Spleen (tissue), 11 donors: Measurements from ENCODE around the gene FHIT. TPM values are rescaled to one million over a fixed set of nuclear protein-coding genes. Genes with fewer than 3 reads are reported as not detected.

Experiments
- DNase-seq: peaks from one replicate; pipeline ENCODE4 v3.0.0-alpha.2; 2020
- H3K27ac ChIP-seq, 8 donors: fragments of 200-600 bp; sonication (generic) in 7 of 8; 1 replicate in 4 of 8; 2 replicates in 4 of 8; pipeline versions ENCODE4 v1.5.0 to v1.8.0; 2016 to 2021; ENCODE audit warnings: inconsistent platforms in 4 of 8, mild to moderate bottlenecking in 4 of 8, moderate library complexity in 1 of 8
- H3K27me3 ChIP-seq, 7 donors: fragments of 200-600 bp; sonication (generic) in 6 of 7; replicated peaks in 1 of 7; 1 replicate in 4 of 7; 2 replicates in 3 of 7; pipeline versions ENCODE4 v1.5.0 to v1.8.0; 2016 to 2021; ENCODE audit warnings: inconsistent platforms in 3 of 7, mild to moderate bottlenecking in 1 of 7
- H3K36me3 ChIP-seq, 6 donors: fragments of 200-600 bp; sonication (generic) in 5 of 6; 1 replicate in 4 of 6; 2 replicates in 2 of 6; pipeline versions ENCODE4 v1.5.0 to v1.8.0; 2016 to 2021; ENCODE audit warnings: inconsistent platforms in 2 of 6
- H3K4me1 ChIP-seq, 6 donors: fragments of 200-600 bp; sonication (generic) in 5 of 6; 1 replicate in 3 of 6; 2 replicates in 3 of 6; pipeline versions ENCODE4 v1.5.0 to v1.8.0; 2016 to 2021; ENCODE audit warnings: inconsistent platforms in 3 of 6
- H3K4me3 ChIP-seq, 8 donors: fragments of 200-600 bp; sonication (generic) in 7 of 8; 1 replicate in 4 of 8; 2 replicates in 4 of 8; pipeline versions ENCODE4 v1.5.0 to v1.8.0; 2016 to 2021; ENCODE audit warnings: inconsistent platforms in 4 of 8, mild to moderate bottlenecking in 4 of 8, moderate library complexity in 2 of 8
- H3K9me3 ChIP-seq, 8 donors: fragments of 200-600 bp; sonication (generic) in 7 of 8; 1 replicate in 4 of 8; 2 replicates in 4 of 8; pipeline versions ENCODE4 v1.5.0 to v1.8.0; 2016 to 2021; ENCODE audit warnings: inconsistent platforms in 4 of 8
- CTCF ChIP-seq, 11 experiments: fragments of 200-600 bp in 7 of 11; fragments of 450-650 bp in 4 of 11; sonication (generic) in 4 of 11; IDR thresholded peaks in 8 of 11; conservative IDR thresholded peaks in 3 of 11; 1 replicate in 7 of 11; 2 replicates in 4 of 11; pipeline versions ENCODE4 v1.4.0 to v1.8.0; 2016 to 2021; ENCODE audit warnings: antibody characterized with exemption in 11 of 11, inconsistent platforms in 4 of 11, mild to moderate bottlenecking in 1 of 11
- POLR2A ChIP-seq, 3 donors: fragments of 450-650 bp; IDR thresholded peaks; one replicate each; pipeline ENCODE4 v1.5.1; 2017; ENCODE audit warnings: antibody characterized with exemption in 3 of 3, mild to moderate bottlenecking in 1 of 3
- POLR2AphosphoS5 ChIP-seq, 3 donors: sonication (generic); formaldehyde crosslinking; IDR thresholded peaks; one replicate each; pipeline ENCODE4 v1.5.1; 2017; ENCODE audit warnings: antibody characterized with exemption in 3 of 3
- WGBS, 5 donors: extraction: QIAGEN DNeasy Blood & Tissue Kit in 3 of 5; methylation state at CpG; one replicate each; pipeline versions ENCODE4 v1.1.5 to v1.1.7; 2013 to 2018; 5-methylcytosine and 5-hydroxymethylcytosine counted together
- intact Hi-C: fragments of 100-400 bp; cut with DNase I; formaldehyde crosslinking; loops from one replicate; pipeline ENCODE4 v1.15.0; 2023; ENCODE audit warnings: low total_unique reads
- polyA plus RNA-seq, 3 donors: library from polyadenylated mRNA; stranded (reverse); fragments of 200-250 nt; gene quantifications; one replicate each; pipeline ENCODE4 v1.2.1, GENCODE V29; 2013
- total RNA-seq, 7 donors: library from RNA; depleted of rRNA in 3 of 7; stranded (reverse); fragments of >200 nt in 3 of 7; fragmentation: NEBNext Ultra II Directional in 4 of 7; extraction: Animal tissue kit (Norgen Biotek cat#: 25700) in 4 of 7; gene quantifications; one replicate each; pipeline versions ENCODE4 v1.1.0 to v1.2.1, GENCODE V29; 2016 to 2021
- donor health status: healthy with polysubstance abuse.
- donor health status: DM: no; HTN: no; CAD: no; lungs with moderate emphysema.
- donor health status: DM: no; HTN: no; CAD: no.
- donor health status: Bipolar disorder and iron deficiency.
- donor health status: healthy.
- donor health status: DM: no; HTN: no; CAD: no.
- donor health status: DM: yes; HTN: yes; CAD: no.

Gene FHIT
- total and polyA plus RNA-seq, 10 donors: 4.1 to 23.1 (median 12.2) TPM

DNA sequence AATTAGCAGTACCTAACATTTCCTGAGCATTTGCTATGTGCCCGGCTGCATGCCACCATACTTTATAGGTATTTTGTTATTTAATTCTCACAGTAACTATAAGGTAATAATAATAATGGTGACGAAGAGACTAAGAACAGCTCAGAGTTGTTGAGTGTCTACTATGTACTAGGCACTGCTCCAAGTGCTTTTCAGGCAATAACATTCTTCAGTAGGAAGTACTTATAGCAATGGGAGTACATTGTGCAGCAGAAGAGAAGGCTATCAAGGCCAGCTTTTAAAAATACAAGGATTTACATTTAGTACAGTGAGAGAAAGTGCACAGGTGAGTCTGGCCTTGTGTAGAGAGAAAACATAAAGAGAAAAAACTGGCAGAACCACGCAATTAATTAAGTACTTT lies 647.4 kb downstream of the FHIT start:
- H3K27ac ChIP-seq: no peak overlapping the region
- H3K36me3 ChIP-seq: no peaks in the 10 kb centered on the region
- intact Hi-C loops: no loop called here
- H3K4me3 ChIP-seq: no peak overlapping the region
- no peaks in the 10 kb centered on the region for H3K27me3 ChIP-seq
- 75 to 93% (median 83%) methylated on average over 3 of the region's 3 CpGs for WGBS, 5 donors
- H3K4me1 ChIP-seq: peaks cover 0 to 10% (median 2%) of the 10 kb centered on the region in 6 donors
- DNase-seq: no peak
- TF ChIP-seq POLR2A (IDR thresholded peaks at IDR 0.05) (no peak), CTCF (IDR thresholded peaks at IDR 0.05 in 8 of 11, conservative IDR thresholded peaks at IDR 0.05 in 3 of 11) (no peak), POLR2AphosphoS5 (IDR thresholded peaks at IDR 0.05) (no peak)
- no peaks in the 10 kb centered on the region for H3K9me3 ChIP-seq

DNA sequence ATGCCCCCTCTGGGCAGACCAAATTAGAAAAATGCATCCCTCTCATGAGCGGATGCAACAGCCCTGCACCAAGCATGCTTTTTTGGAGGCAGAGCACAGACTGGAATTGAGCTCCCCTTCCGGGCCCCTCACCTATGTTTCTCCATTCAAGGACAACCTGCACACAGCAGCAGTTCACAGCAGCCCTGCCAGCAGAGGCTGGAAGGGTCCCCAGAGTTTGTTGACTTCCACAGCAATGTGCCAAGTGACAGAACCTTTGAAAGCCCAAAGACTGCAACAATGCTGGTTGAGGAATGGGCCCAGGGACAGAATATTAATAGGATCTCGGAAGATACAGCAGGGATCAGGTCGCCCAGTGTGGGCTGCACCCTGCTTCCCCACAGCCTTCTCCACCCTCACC lies 650.4 kb downstream of the FHIT start:
- no peak for TF ChIP-seq POLR2AphosphoS5 (IDR thresholded peaks at IDR 0.05)
- no peak for TF ChIP-seq CTCF (IDR thresholded peaks at IDR 0.05 in 8 of 11, conservative IDR thresholded peaks at IDR 0.05 in 3 of 11)
- no peak for TF ChIP-seq POLR2A (IDR thresholded peaks at IDR 0.05)
- Histone ChIP-seq H3K27ac (no peak overlapping the region), H3K4me3 (no peak overlapping the region), H3K36me3 (no peaks in the 10 kb centered on the region), H3K4me1 (peaks cover 0 to 10% (median 2%) of the 10 kb centered on the region in 6 donors), H3K9me3 (no peaks in the 10 kb centered on the region), H3K27me3 (no peaks in the 10 kb centered on the region)
- intact Hi-C loops: no loop called here
- 83 to 92% (median 86%) methylated on average over 4 of the region's 4 CpGs for WGBS, 5 donors
- no peak for DNase-seq

DNA sequence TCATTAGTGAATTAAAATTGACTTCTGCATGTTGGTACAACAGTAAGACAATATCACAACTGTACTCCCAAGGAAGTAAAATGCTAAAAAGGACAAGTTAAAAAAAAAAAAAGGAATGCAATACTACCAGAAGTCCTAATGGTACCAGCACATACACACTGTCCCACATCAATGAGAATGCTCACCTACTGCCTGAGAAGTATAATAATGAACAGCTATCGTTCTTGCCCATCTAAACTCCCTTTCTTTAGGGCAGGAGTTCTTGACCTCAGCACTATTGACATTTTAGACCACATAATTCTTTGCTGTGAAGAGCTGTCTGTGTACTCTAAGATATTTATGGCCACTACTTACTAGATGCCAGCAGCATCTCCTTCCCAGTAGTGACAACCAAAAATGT lies 651.7 kb downstream of the FHIT start:
- H3K4me3 ChIP-seq: no peak overlapping the region
- intact Hi-C loops: no loop called here

GRCh38 chr3:60598671-60599070 lies 652.6 kb downstream of the FHIT start:
- no peak overlapping the region for H3K4me3 ChIP-seq
- H3K4me1 ChIP-seq: peaks cover 0 to 10% (median 2%) of the 10 kb centered on the region in 6 donors
- H3K9me3 ChIP-seq: no peaks in the 10 kb centered on the region
- TF ChIP-seq POLR2A (IDR thresholded peaks at IDR 0.05): no peak
- no peak for TF ChIP-seq CTCF (IDR thresholded peaks at IDR 0.05 in 8 of 11, conservative IDR thresholded peaks at IDR 0.05 in 3 of 11)
- TF ChIP-seq POLR2AphosphoS5 (IDR thresholded peaks at IDR 0.05): no peak
- H3K36me3 ChIP-seq: no peaks in the 10 kb centered on the region
- intact Hi-C loops: no loop called here
- no peak overlapping the region for H3K27ac ChIP-seq
- H3K27me3 ChIP-seq: no peaks in the 10 kb centered on the region
- WGBS, 5 donors: 66 to 85% (median 77%) methylated on average over 2 of the region's 2 CpGs
- no peak for DNase-seq

More for the DNA sequence above, 651.7 kb downstream of the FHIT start:
- no peak for TF ChIP-seq CTCF (IDR thresholded peaks at IDR 0.05 in 8 of 11, conservative IDR thresholded peaks at IDR 0.05 in 3 of 11)
- TF ChIP-seq POLR2AphosphoS5 (IDR thresholded peaks at IDR 0.05): no peak
- TF ChIP-seq POLR2A (IDR thresholded peaks at IDR 0.05): no peak
- no peak overlapping the region for H3K27ac ChIP-seq
- no peaks in the 10 kb centered on the region for H3K9me3 ChIP-seq
- H3K4me1 ChIP-seq: peaks cover 0 to 10% (median 2%) of the 10 kb centered on the region in 6 donors
- no peaks in the 10 kb centered on the region for H3K36me3 ChIP-seq
- H3K27me3 ChIP-seq: no peaks in the 10 kb centered on the region
- WGBS, 5 donors: 59 to 70% (median 63%) methylated on average over 1 of the region's 1 CpG
- no peak for DNase-seq
